H9 (cell line): ENCODE data around the gene ITPK1. TPM values are rescaled to one million over a fixed set of nuclear protein-coding genes. Genes with fewer than 3 reads are reported as not detected.

Experiments
- DNase-seq: peaks from one replicate; pipeline ENCODE4 v3.0.0-alpha.2; 2017
- H2AFZ ChIP-seq: one replicate; pipeline ENCODE4 v1.6.1; 2013; ENCODE audit warnings: mild to moderate bottlenecking, low read length, control low read depth, moderate library complexity
- H2AK5ac ChIP-seq: 2 replicates; pipeline ENCODE4 v1.6.1; 2013; ENCODE audit warnings: low read length, control low read depth, mixed read lengths; ENCODE audit not compliant: insufficient read length
- H2BK120ac ChIP-seq: one replicate; pipeline ENCODE4 v1.6.1; 2013; ENCODE audit warnings: low read depth, mild to moderate bottlenecking, low read length, control low read depth, inconsistent platforms; ENCODE audit not compliant: poor library complexity, severe bottlenecking
- H2BK12ac ChIP-seq: 2 replicates; pipeline ENCODE4 v1.6.1; 2013; ENCODE audit warnings: low read length, control low read depth, mixed read lengths, low read depth; ENCODE audit not compliant: insufficient read length
- H2BK15ac ChIP-seq: 2 replicates; pipeline ENCODE4 v1.6.1; 2013; ENCODE audit warnings: low read depth, low read length, control low read depth
- H2BK20ac ChIP-seq: one replicate; pipeline ENCODE4 v1.6.1; 2013; ENCODE audit warnings: low read depth, mild to moderate bottlenecking, low read length, control low read depth, inconsistent platforms; ENCODE audit not compliant: poor library complexity, severe bottlenecking
- H2BK5ac ChIP-seq: 2 replicates; pipeline ENCODE4 v1.6.1; 2013; ENCODE audit warnings: low read length, control low read depth, mixed read lengths; ENCODE audit not compliant: insufficient read length
- H3K14ac ChIP-seq: 2 replicates; pipeline ENCODE4 v1.6.1; 2013; ENCODE audit warnings: low read length, control low read depth; ENCODE audit not compliant: insufficient read depth
- H3K18ac ChIP-seq: 2 replicates; pipeline ENCODE4 v1.6.1; 2013; ENCODE audit warnings: low read depth, mild to moderate bottlenecking, mixed read lengths, low read length, control low read depth; ENCODE audit not compliant: insufficient read length
- H3K23ac ChIP-seq: 2 replicates; pipeline ENCODE4 v1.6.1; 2013; ENCODE audit warnings: low read length, control low read depth, mixed read lengths, low read depth; ENCODE audit not compliant: insufficient read length
- H3K23me2 ChIP-seq: 2 replicates; pipeline ENCODE4 v1.6.1; 2013; ENCODE audit warnings: low read depth, mild to moderate bottlenecking, mixed read lengths, low read length, control low read depth; ENCODE audit not compliant: insufficient read length, poor library complexity, severe bottlenecking
- H3K27ac ChIP-seq: 2 replicates; pipeline ENCODE4 v1.5.1; 2013; ENCODE audit warnings: low read length, control low read depth, mixed read lengths, low read depth; ENCODE audit not compliant: insufficient read length
- H3K27me3 ChIP-seq: 2 replicates; pipeline ENCODE4 v1.6.1; 2013; ENCODE audit warnings: low read length, control low read depth, inconsistent platforms; ENCODE audit not compliant: insufficient read depth
- H3K4ac ChIP-seq: 2 replicates; pipeline ENCODE4 v1.6.1; 2013; ENCODE audit warnings: low read depth, mild to moderate bottlenecking, control low read depth, inconsistent platforms, low read length, moderate library complexity
- H3K4me1 ChIP-seq: 2 replicates; pipeline ENCODE4 v1.6.1; 2013; ENCODE audit warnings: low read length, control low read depth, inconsistent platforms; ENCODE audit not compliant: insufficient read depth
- H3K4me2 ChIP-seq: 2 replicates; pipeline ENCODE4 v1.6.1; 2013; ENCODE audit warnings: low read length, control low read depth, mixed read lengths; ENCODE audit not compliant: insufficient read length, insufficient read depth
- H3K56ac ChIP-seq: 2 replicates; pipeline ENCODE4 v1.6.1; 2013; ENCODE audit warnings: low read depth, mild to moderate bottlenecking, mixed read lengths, low read length, control low read depth; ENCODE audit not compliant: insufficient read length
- H3K79me1 ChIP-seq: 2 replicates; pipeline ENCODE4 v1.6.1; 2013; ENCODE audit warnings: low read depth, mild to moderate bottlenecking, moderate library complexity, low read length, control low read depth, inconsistent platforms; ENCODE audit not compliant: insufficient read depth, poor library complexity, severe bottlenecking
- H3K79me2 ChIP-seq: 2 replicates; pipeline ENCODE4 v1.6.1; 2013; ENCODE audit warnings: low read length, control low read depth, inconsistent platforms; ENCODE audit not compliant: insufficient read depth
- H3K9ac ChIP-seq: 2 replicates; pipeline ENCODE4 v1.6.1; 2013; ENCODE audit warnings: low read length, control low read depth, mixed read lengths; ENCODE audit not compliant: insufficient read length; ENCODE audit errors: extremely low read depth
- H3K9me3 ChIP-seq: one replicate; pipeline ENCODE4 v1.6.1; 2013; ENCODE audit warnings: low read depth, low read length, inconsistent platforms; ENCODE audit not compliant: control insufficient read depth
- H3T11ph ChIP-seq: one replicate; pipeline ENCODE4 v1.6.1; 2013; ENCODE audit warnings: mild to moderate bottlenecking, low read length, control low read depth, inconsistent platforms
- H4K20me1 ChIP-seq: one replicate; pipeline ENCODE4 v1.6.1; 2013; ENCODE audit not compliant: control insufficient read depth, insufficient read length, insufficient read depth
- H4K5ac ChIP-seq: 2 replicates; pipeline ENCODE4 v1.6.1; 2013; ENCODE audit warnings: low read depth, mild to moderate bottlenecking, mixed read lengths, low read length, control low read depth; ENCODE audit not compliant: insufficient read length
- H4K8ac ChIP-seq: replicated peaks from 2 replicates; pipeline ENCODE4 v1.6.1; 2013; ENCODE audit warnings: low read length, control low read depth, mixed read lengths, low read depth; ENCODE audit not compliant: insufficient read length
- H4K91ac ChIP-seq: 2 replicates; pipeline ENCODE4 v1.6.1; 2013; ENCODE audit warnings: low read depth, mild to moderate bottlenecking, moderate library complexity, mixed read lengths, low read length, control low read depth; ENCODE audit not compliant: insufficient read length
- H3K27ac Mint-ChIP-seq, 3 experiments: 2 replicates in 2 of 3; 3 replicates in 1 of 3; pipeline ENCODE4 v1.8.0; 2020 to 2021; ENCODE audit warnings: mixed read lengths in 3 of 3, mild to moderate bottlenecking in 1 of 3, moderate library complexity in 1 of 3
- H3K27me3 Mint-ChIP-seq: 2 replicates; pipeline ENCODE4 v1.8.0; 2021; ENCODE audit warnings: low read depth, mild to moderate bottlenecking, moderate library complexity, mixed read lengths
- H3K36me3 Mint-ChIP-seq, 3 experiments: 2 replicates in 2 of 3; 3 replicates in 1 of 3; pipeline ENCODE4 v1.8.0; 2020 to 2021; ENCODE audit warnings: low read depth in 3 of 3, mixed read lengths in 3 of 3; ENCODE audit not compliant: insufficient read depth in 1 of 3
- H3K4me1 Mint-ChIP-seq, 2 experiments: 2 replicates each; pipeline ENCODE4 v1.8.0; 2020; ENCODE audit warnings: mixed read lengths in 2 of 2
- H3K4me3 Mint-ChIP-seq, 2 experiments: 2 replicates in 1 of 2; 3 replicates in 1 of 2; pipeline ENCODE4 v1.8.0; 2020 to 2021; ENCODE audit warnings: mild to moderate bottlenecking in 2 of 2, mixed read lengths in 2 of 2, moderate library complexity in 1 of 2
- H3K9me3 Mint-ChIP-seq, 2 experiments: 2 replicates in 1 of 2; 3 replicates in 1 of 2; pipeline ENCODE4 v1.8.0; 2020; ENCODE audit warnings: mild to moderate bottlenecking in 2 of 2, mixed read lengths in 2 of 2, moderate library complexity in 1 of 2
- WGBS: extraction: QIAGEN DNeasy Blood & Tissue Kit; methylation state at CpG from one replicate; pipeline ENCODE4 v1.1.7; 2013; ENCODE audit warnings: missing lambda C conversion rate, low lambda C conversion rate, mixed read lengths; ENCODE audit not compliant: insufficient read length; ENCODE audit errors: extremely low coverage; 5-methylcytosine and 5-hydroxymethylcytosine counted together
- total RNA-seq: library from RNA; stranded (reverse); gene quantifications from 2 replicates; pipeline ENCODE4 v1.2.1, GENCODE V29; 2021
- TF ChIP-seq, protein P1 (sequence below): fragments of 200-600 bp; sonication (generic); conservative IDR thresholded peaks from 3 replicates; pipeline ENCODE4 v1.8.0; 2021; ENCODE audit warnings: antibody characterized with exemption, mild to moderate bottlenecking

Gene ITPK1
- total RNA-seq, 1 experiment from 2014 or later: 92.7 TPM

DNA sequence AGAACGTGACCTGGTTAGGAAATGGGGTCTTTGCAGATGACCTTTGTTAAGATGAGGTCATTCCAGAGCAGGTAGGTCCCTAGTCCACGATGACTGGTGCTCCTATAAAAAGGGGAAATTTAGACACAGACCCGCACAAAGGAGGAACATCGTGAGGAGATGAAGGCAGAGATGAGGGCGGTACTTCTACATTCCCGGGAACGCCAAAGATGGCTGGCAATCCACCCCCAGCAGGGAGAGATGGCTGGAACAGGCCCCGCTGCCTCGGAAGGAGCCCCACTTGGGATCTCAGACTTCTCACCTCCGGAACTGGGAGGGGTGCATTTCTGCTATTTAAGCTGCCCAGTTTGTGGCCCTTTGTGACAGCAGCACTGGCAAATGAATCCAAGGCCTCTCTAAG lies 85.0 kb downstream of the ITPK1 start:
- H4K20me1 ChIP-seq: no peaks in the 10 kb centered on the region
- H3K27ac Mint-ChIP-seq: peak overlapping the region in 1 of 3 experiments; percentile 67; a peak in 1 of 7 replicates
- H3K14ac ChIP-seq: no peak overlapping the region; the same call in 1 of the 2 replicates
- no peak for DNase-seq
- no CpG with 5 or more reads among the region's 10 CpGs for WGBS
- no peak overlapping the region for H4K8ac ChIP-seq
- H2BK5ac ChIP-seq: no peak overlapping the region
- peaks cover 13% of the 10 kb centered on the region; the same call in 1 of the 2 replicates for H3K4me1 ChIP-seq
- H3K9me3 ChIP-seq: no peaks in the 10 kb centered on the region
- H2BK12ac ChIP-seq: no peak overlapping the region
- no peaks in the 10 kb centered on the region for H3K27me3 ChIP-seq
- H3K4ac ChIP-seq: no peak overlapping the region
- H3K18ac ChIP-seq: no peak overlapping the region
- H3K79me1 ChIP-seq: peaks cover 3% of the 10 kb centered on the region
- H3K27ac ChIP-seq: no peak overlapping the region
- H3K23ac ChIP-seq: no peak overlapping the region
- no peak overlapping the region for H3K56ac ChIP-seq
- H3K23me2 ChIP-seq: no peaks in the 10 kb centered on the region
- TF ChIP-seq, protein P1, sequence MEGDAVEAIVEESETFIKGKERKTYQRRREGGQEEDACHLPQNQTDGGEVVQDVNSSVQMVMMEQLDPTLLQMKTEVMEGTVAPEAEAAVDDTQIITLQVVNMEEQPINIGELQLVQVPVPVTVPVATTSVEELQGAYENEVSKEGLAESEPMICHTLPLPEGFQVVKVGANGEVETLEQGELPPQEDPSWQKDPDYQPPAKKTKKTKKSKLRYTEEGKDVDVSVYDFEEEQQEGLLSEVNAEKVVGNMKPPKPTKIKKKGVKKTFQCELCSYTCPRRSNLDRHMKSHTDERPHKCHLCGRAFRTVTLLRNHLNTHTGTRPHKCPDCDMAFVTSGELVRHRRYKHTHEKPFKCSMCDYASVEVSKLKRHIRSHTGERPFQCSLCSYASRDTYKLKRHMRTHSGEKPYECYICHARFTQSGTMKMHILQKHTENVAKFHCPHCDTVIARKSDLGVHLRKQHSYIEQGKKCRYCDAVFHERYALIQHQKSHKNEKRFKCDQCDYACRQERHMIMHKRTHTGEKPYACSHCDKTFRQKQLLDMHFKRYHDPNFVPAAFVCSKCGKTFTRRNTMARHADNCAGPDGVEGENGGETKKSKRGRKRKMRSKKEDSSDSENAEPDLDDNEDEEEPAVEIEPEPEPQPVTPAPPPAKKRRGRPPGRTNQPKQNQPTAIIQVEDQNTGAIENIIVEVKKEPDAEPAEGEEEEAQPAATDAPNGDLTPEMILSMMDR: no peak
- peaks cover 2% of the 10 kb centered on the region; the same call in 1 of the 2 replicates for H3K79me2 ChIP-seq
- H3K9ac ChIP-seq: no peak overlapping the region
- no peak overlapping the region for H2BK120ac ChIP-seq
- H2AFZ ChIP-seq: no peak overlapping the region
- H2BK15ac ChIP-seq: no peak overlapping the region
- peaks cover 0 to 4% (median 0%) of the 10 kb centered on the region in 3 experiments; a peak in 2 of 7 replicates for H3K36me3 Mint-ChIP-seq
- peaks cover 44 to 46% of the 10 kb centered on the region in 2 experiments for H3K4me1 Mint-ChIP-seq
- H2AK5ac ChIP-seq: no peak overlapping the region
- H3T11ph ChIP-seq: no peak overlapping the region
- H2BK20ac ChIP-seq: no peak overlapping the region
- H4K91ac ChIP-seq: no peak overlapping the region
- H3K9me3 Mint-ChIP-seq: no peaks in the 10 kb centered on the region; a peak in 1 of 5 replicates
- no peaks in the 10 kb centered on the region; the same call in 1 of the 2 replicates for H3K27me3 Mint-ChIP-seq
- H3K4me2 ChIP-seq: no peak overlapping the region
- no peak overlapping the region for H3K4me3 Mint-ChIP-seq
- H4K5ac ChIP-seq: no peak overlapping the region
